Measurements from ENCODE around the gene TTC5.
A peak's percentile ranks its signal among the peaks of the same experiment; 100 is the strongest.
"Not testable (repeated sequence)": the region's sequence is repeated elsewhere in the genome, so short reads cannot be mapped to it uniquely, and the experiment has no call there.

The TTC5 gene

GRCh38 chr14:20305265-20306078 is at the start of gene TTC5:
Gene TTC5, minus strand, starts transcription at chr14:20305951. Its CDS starts 14 bp downstream, at chr14:20305937.
- DNase-seq (ENCODE audit: low spot score): peak; percentile 90
- FAIRE-seq: peak; percentile 59

- FAIRE-seq: no peak
- no peak for DNase-seq (ENCODE audit: low spot score)
Observed at GRCh38 chr14:20350860-20351259, 45.1 kb upstream of the TTC5 start.

- DNase-seq (ENCODE audit: low spot score) (no peak), FAIRE-seq (no peak)
Observed at GRCh38 chr14:20350282-20350681, 44.5 kb upstream of the TTC5 start.

GRCh38 chr14:20347747-20348146 is 42.0 kb upstream of the TTC5 start:
- FAIRE-seq (no peak), DNase-seq (ENCODE audit: low spot score) (no peak)

- FAIRE-seq: no peak
Observed at GRCh38 chr14:20346713-20347112, 41.0 kb upstream of the TTC5 start.

GRCh38 chr14:20345366-20345765 is 39.6 kb upstream of the TTC5 start:
- no peak for FAIRE-seq
- no peak for DNase-seq (ENCODE audit: low spot score)

More at GRCh38 chr14:20346713-20347112, 41.0 kb upstream of the TTC5 start:
- DNase-seq (ENCODE audit: low spot score): no peak

GRCh38 chr14:20343862-20344220 is 38.1 kb upstream of the TTC5 start:
- DNase-seq (ENCODE audit: low spot score) (no peak), FAIRE-seq (no peak)

GRCh38 chr14:20343092-20343861 is 37.5 kb upstream of the TTC5 start, which contains the start of gene PARP2:
Gene PARP2, plus strand, starts transcription at chr14:20343635. Its CDS starts 7 bp downstream, at chr14:20343642.
- FAIRE-seq: peak; percentile 100

GRCh38 chr14:20341646-20342045 is 35.9 kb upstream of the TTC5 start:
- no peak for FAIRE-seq
- DNase-seq (ENCODE audit: low spot score): no peak

More at GRCh38 chr14:20343092-20343861, 37.5 kb upstream of the TTC5 start, which contains the start of gene PARP2:
- peak; percentile 99 for DNase-seq (ENCODE audit: low spot score)

GRCh38 chr14:20341032-20341431 is 35.3 kb upstream of the TTC5 start:
- DNase-seq (ENCODE audit: low spot score); FAIRE-seq: not testable (repeated sequence)

GRCh38 chr14:20334017-20334416 is 28.3 kb upstream of the TTC5 start:
- no peak for DNase-seq (ENCODE audit: low spot score)
- FAIRE-seq: no peak

- FAIRE-seq (no peak), DNase-seq (ENCODE audit: low spot score) (no peak)
Observed at GRCh38 chr14:20333494-20333841, 27.7 kb upstream of the TTC5 start.

GRCh38 chr14:20332788-20333493 is 27.2 kb upstream of the TTC5 start, which contains the start of gene CCNB1IP1:
Gene CCNB1IP1, minus strand, starts transcription at chr14:20333279. Its CDS starts 16,756 bp downstream, at chr14:20316523.
- DNase-seq (ENCODE audit: low spot score): peak; percentile 93
- peak; percentile 67 for FAIRE-seq

GRCh38 chr14:20332431-20332787 is 26.7 kb upstream of the TTC5 start:
- no peak for FAIRE-seq
- peak; percentile 13 for DNase-seq (ENCODE audit: low spot score)

GRCh38 chr14:20331053-20331613 is 25.4 kb upstream of the TTC5 start:
- DNase-seq (ENCODE audit: low spot score) (no peak), FAIRE-seq (no peak)

GRCh38 chr14:20329355-20329754 is 23.6 kb upstream of the TTC5 start:
- FAIRE-seq: no peak
- no peak for DNase-seq (ENCODE audit: low spot score)

- FAIRE-seq (no peak), DNase-seq (ENCODE audit: low spot score) (no peak)
Observed at GRCh38 chr14:20328705-20329104, 23.0 kb upstream of the TTC5 start.

- no peak for FAIRE-seq
Observed at GRCh38 chr14:20327005-20327869, 21.5 kb upstream of the TTC5 start.

GRCh38 chr14:20317720-20318119 is 12.0 kb upstream of the TTC5 start:
- no peak for DNase-seq (ENCODE audit: low spot score)
- FAIRE-seq: no peak

More at GRCh38 chr14:20327005-20327869, 21.5 kb upstream of the TTC5 start:
- DNase-seq (ENCODE audit: low spot score): peak; percentile 42

- FAIRE-seq (no peak), DNase-seq (ENCODE audit: low spot score) (no peak)
Observed at GRCh38 chr14:20314026-20314425, 8.3 kb upstream of the TTC5 start.
